Bronchial epithelial cell (primary cell): ENCODE results near the gene GP2. TPM values are rescaled to one million over a fixed set of nuclear protein-coding genes. Genes with fewer than 3 reads are reported as not detected.

ENCODE experiments used
- DNase-seq: peaks from one replicate; pipeline ENCODE4 v3.0.0-alpha.2; 2010; ENCODE audit warnings: low read depth
- FAIRE-seq: peaks from 2 replicates; lab custom pipeline; 2011; peaks lifted over from hg19 to GRCh38; lab: Jason Lieb, UNC
- H3K27me3 ChIP-seq: 2 replicates; pipeline ENCODE4 v1.5.1; 2011; ENCODE audit warnings: low read length; ENCODE audit not compliant: control insufficient read depth, insufficient read depth
- H3K36me3 ChIP-seq: 2 replicates; pipeline ENCODE4 v1.5.1; 2011; ENCODE audit warnings: low read length; ENCODE audit not compliant: control insufficient read depth, insufficient read depth
- H3K4me3 ChIP-seq: 2 replicates; pipeline ENCODE4 v1.5.1; 2011; ENCODE audit warnings: mild to moderate bottlenecking, low read depth, low read length, control low read depth
- CTCF ChIP-seq: IDR thresholded peaks from 2 replicates; pipeline ENCODE4 v1.5.1; 2011; ENCODE audit warnings: mild to moderate bottlenecking, moderate library complexity, low read length, control low read depth, inconsistent platforms; ENCODE audit not compliant: insufficient read depth, severe bottlenecking
- total RNA-seq: library from RNA; depleted of rRNA; stranded (reverse); fragments of >200 nt; gene quantifications from 2 replicates; pipeline ENCODE4 v1.2.1, GENCODE V29; 2014

The GP2 gene
- total RNA-seq, 1 donor from 2014 or later: not detected

GRCh38 chr16:20347666-20348364, 20.5 kb upstream of the GP2 start:
- DNase-seq (no peak), FAIRE-seq (no peak)
- H3K27me3 ChIP-seq: no peaks in the 10 kb centered on the region
- no peaks in the 10 kb centered on the region for H3K36me3 ChIP-seq
- H3K4me3 ChIP-seq: no peak overlapping the region
- TF ChIP-seq CTCF: no peak

GRCh38 chr16:20344611-20345010, 17.3 kb upstream of the GP2 start:
- TF ChIP-seq CTCF: no peak
- Histone ChIP-seq H3K27me3 (no peaks in the 10 kb centered on the region), H3K36me3 (no peaks in the 10 kb centered on the region), H3K4me3 (no peak overlapping the region)
- DNase-seq (no peak), FAIRE-seq (no peak)

GRCh38 chr16:20339744-20340143, 12.4 kb upstream of the GP2 start:
- DNase-seq (no peak), FAIRE-seq (no peak)
- no peak for TF ChIP-seq CTCF
- Histone ChIP-seq H3K36me3 (no peaks in the 10 kb centered on the region), H3K4me3 (no peak overlapping the region), H3K27me3 (no peaks in the 10 kb centered on the region)

GRCh38 chr16:20336955-20337354, 9.6 kb upstream of the GP2 start:
- no peaks in the 10 kb centered on the region for H3K36me3 ChIP-seq
- FAIRE-seq: no peak

GRCh38 chr16:20334396-20334795, 7.1 kb upstream of the GP2 start:
- FAIRE-seq (no peak), DNase-seq (no peak)
- no peaks in the 10 kb centered on the region for H3K36me3 ChIP-seq
- no peaks in the 10 kb centered on the region for H3K27me3 ChIP-seq
- no peak for TF ChIP-seq CTCF
- H3K4me3 ChIP-seq: no peak overlapping the region

More at GRCh38 chr16:20336955-20337354, 9.6 kb upstream of the GP2 start:
- no peak overlapping the region for H3K4me3 ChIP-seq
- no peak for TF ChIP-seq CTCF
- no peaks in the 10 kb centered on the region for H3K27me3 ChIP-seq
- no peak for DNase-seq

- DNase-seq (no peak), FAIRE-seq (no peak)
- Histone ChIP-seq H3K4me3 (no peak overlapping the region), H3K27me3 (no peaks in the 10 kb centered on the region), H3K36me3 (no peaks in the 10 kb centered on the region)
- no peak for TF ChIP-seq CTCF
Observed at GRCh38 chr16:20333120-20333519, 5.8 kb upstream of the GP2 start.
